CD4-positive, alpha-beta T cell treated with Interleukin-15 for 4 hours (primary cell): ENCODE measurements around the gene PISD.

ENCODE experiments used
- DNase-seq: peaks from one replicate; pipeline ENCODE4 v3.0.0-alpha.2; 2020; ENCODE audit warnings: low spot score

Gene PISD

DNA sequence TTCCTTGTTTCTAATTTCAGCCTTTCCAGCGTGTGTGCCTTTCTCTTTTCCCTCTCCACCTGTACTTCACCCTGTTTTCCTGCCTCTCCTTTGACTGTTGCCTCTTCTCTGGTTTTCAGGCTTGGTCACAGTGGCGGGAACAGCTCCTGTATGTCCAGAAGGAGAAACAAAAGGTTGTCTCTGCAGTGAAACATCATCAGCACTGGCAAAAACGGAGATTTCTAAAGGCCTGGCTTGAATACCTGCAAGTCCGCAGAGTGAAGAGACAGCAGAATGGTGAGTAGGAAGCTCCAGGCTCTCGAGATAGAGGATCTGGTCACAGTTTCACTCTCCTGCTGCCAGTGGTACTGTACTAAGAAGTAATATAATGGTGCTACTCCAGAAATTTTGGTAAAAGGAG lies 89.1 kb downstream of the PISD start:
- no peak for DNase-seq

- no peak for DNase-seq
These were observed 92.9 kb downstream of the PISD start for GRCh38 chr22:31569126-31569525.
